SJSA1 (cell line): ENCODE data around the gene CLUH. TPM values are rescaled to one million over a fixed set of nuclear protein-coding genes. Genes with fewer than 3 reads are reported as not detected.

Experiments used
- DNase-seq, 2 experiments: peaks; one replicate each; pipeline ENCODE4 v3.0.0-alpha.2; 2015 to 2020; ENCODE audit warnings: low spot score in 2 of 2, low read depth in 1 of 2
- H3K27ac ChIP-seq: fragments of 250-450 bp; sonication (Bioruptor Pico); 2 replicates; pipeline ENCODE4 v1.5.1; 2020; ENCODE audit warnings: mild to moderate bottlenecking, moderate library complexity
- H3K27me3 ChIP-seq: fragments of 250-450 bp; sonication (Bioruptor Pico); replicated peaks from 2 replicates; pipeline ENCODE4 v1.5.1; 2020; ENCODE audit warnings: mild to moderate bottlenecking, moderate library complexity
- H3K36me3 ChIP-seq: fragments of 250-450 bp; sonication (Bioruptor Pico); 2 replicates; pipeline ENCODE4 v1.5.1; 2020; ENCODE audit warnings: mild to moderate bottlenecking
- H3K4me1 ChIP-seq: fragments of 250-450 bp; sonication (Bioruptor Pico); replicated peaks from 2 replicates; pipeline ENCODE4 v1.6.1; 2021; ENCODE audit warnings: mild to moderate bottlenecking
- H3K4me3 ChIP-seq: fragments of 250-450 bp; sonication (Bioruptor Pico); 2 replicates; pipeline ENCODE4 v1.5.1; 2020; ENCODE audit warnings: mild to moderate bottlenecking
- H3K9me3 ChIP-seq: fragments of 250-450 bp; sonication (Bioruptor Pico); replicated peaks from 2 replicates; pipeline ENCODE4 v1.5.1; 2020; ENCODE audit warnings: mild to moderate bottlenecking
- total RNA-seq: library from RNA; depleted of rRNA; stranded (reverse); fragments of >200 nt; shearing (Covaris generic); gene quantifications from 2 replicates; pipeline ENCODE4 v1.2.3, GENCODE V29; 2014

Gene CLUH
- total RNA-seq, 1 experiment from 2014 or later: 27.3 TPM

- H3K4me1 ChIP-seq: peaks cover 28% of the 10 kb centered on the region
- peak overlapping the region; percentile 69 for H3K4me3 ChIP-seq
- H3K27me3 ChIP-seq: no peaks in the 10 kb centered on the region
- no peak for DNase-seq
- no peak overlapping the region for H3K27ac ChIP-seq
- H3K36me3 ChIP-seq: 0 out of 2 replicates have a peak, but pooled peaks cover 6% of the 10 kb centered on the region
- H3K9me3 ChIP-seq: no peaks in the 10 kb centered on the region
Observed at GRCh38 chr17:2710071-2710802, 1.3 kb downstream of the CLUH start.

- Histone ChIP-seq H3K27ac (no peak overlapping the region), H3K4me3 (no peak overlapping the region), H3K9me3 (no peaks in the 10 kb centered on the region), H3K4me1 (peaks cover 31% of the 10 kb centered on the region), H3K36me3 (peaks cover 6% of the 10 kb centered on the region; the same call in 1 of the 2 replicates), H3K27me3 (no peaks in the 10 kb centered on the region)
- no peak for DNase-seq
Observed at GRCh38 chr17:2709183-2709661, 2.3 kb downstream of the CLUH start.

GRCh38 chr17:2708585-2709182 lies 2.9 kb downstream of the CLUH start:
- Histone ChIP-seq H3K36me3 (peaks cover 12% of the 10 kb centered on the region), H3K27ac (no peak overlapping the region), H3K4me3 (no peak overlapping the region), H3K4me1 (peaks cover 31% of the 10 kb centered on the region), H3K9me3 (no peaks in the 10 kb centered on the region), H3K27me3 (no peaks in the 10 kb centered on the region)
- no peak for DNase-seq

- Histone ChIP-seq H3K27me3 (no peaks in the 10 kb centered on the region), H3K36me3 (peaks cover 19% of the 10 kb centered on the region), H3K9me3 (no peaks in the 10 kb centered on the region), H3K4me1 (peaks cover 31% of the 10 kb centered on the region), H3K27ac (no peak overlapping the region), H3K4me3 (no peak overlapping the region)
- no peak for DNase-seq
Observed at GRCh38 chr17:2707721-2708584, 3.6 kb downstream of the CLUH start.

GRCh38 chr17:2706911-2707510 lies 4.6 kb downstream of the CLUH start:
- Histone ChIP-seq H3K27me3 (no peaks in the 10 kb centered on the region), H3K4me1 (peaks cover 27% of the 10 kb centered on the region), H3K36me3 (peaks cover 24% of the 10 kb centered on the region), H3K27ac (no peak overlapping the region), H3K4me3 (no peak overlapping the region), H3K9me3 (no peaks in the 10 kb centered on the region)
- no peak for DNase-seq

- peaks cover 24% of the 10 kb centered on the region for H3K4me1 ChIP-seq
- no peak overlapping the region for H3K4me3 ChIP-seq
- DNase-seq: no peak
- no peak overlapping the region for H3K27ac ChIP-seq
- H3K36me3 ChIP-seq: peaks cover 32% of the 10 kb centered on the region
- H3K9me3 ChIP-seq: no peaks in the 10 kb centered on the region
- H3K27me3 ChIP-seq: no peaks in the 10 kb centered on the region
Observed at GRCh38 chr17:2705888-2706795, 5.4 kb downstream of the CLUH start.

GRCh38 chr17:2705263-2705662 lies 6.3 kb downstream of the CLUH start:
- no peak overlapping the region for H3K27ac ChIP-seq
- H3K27me3 ChIP-seq: no peaks in the 10 kb centered on the region
- no peaks in the 10 kb centered on the region for H3K9me3 ChIP-seq
- no peak overlapping the region for H3K4me3 ChIP-seq
- peak; percentile 38 to 70 for DNase-seq
- H3K36me3 ChIP-seq: peaks cover 36% of the 10 kb centered on the region
- peaks cover 15% of the 10 kb centered on the region for H3K4me1 ChIP-seq

GRCh38 chr17:2704890-2705248 lies 6.7 kb downstream of the CLUH start:
- Histone ChIP-seq H3K36me3 (peaks cover 37% of the 10 kb centered on the region), H3K27me3 (no peaks in the 10 kb centered on the region), H3K27ac (no peak overlapping the region), H3K4me3 (no peak overlapping the region), H3K4me1 (peaks cover 11% of the 10 kb centered on the region), H3K9me3 (no peaks in the 10 kb centered on the region)
- no peak for DNase-seq

- Histone ChIP-seq H3K9me3 (no peaks in the 10 kb centered on the region), H3K36me3 (peaks cover 37% of the 10 kb centered on the region), H3K27me3 (no peaks in the 10 kb centered on the region), H3K27ac (no peak overlapping the region), H3K4me3 (no peak overlapping the region), H3K4me1 (peaks cover 11% of the 10 kb centered on the region)
- DNase-seq: no peak
Observed at GRCh38 chr17:2704031-2704889, 7.3 kb downstream of the CLUH start.

- Histone ChIP-seq H3K4me3 (no peak overlapping the region), H3K9me3 (no peaks in the 10 kb centered on the region), H3K27me3 (no peaks in the 10 kb centered on the region), H3K27ac (no peak overlapping the region), H3K36me3 (peaks cover 43% of the 10 kb centered on the region), H3K4me1 (peaks cover 11% of the 10 kb centered on the region)
- no peak for DNase-seq
Observed at GRCh38 chr17:2703606-2704005, 8.0 kb downstream of the CLUH start.

GRCh38 chr17:2703181-2703580 lies 8.4 kb downstream of the CLUH start:
- H3K4me3 ChIP-seq: no peak overlapping the region
- peaks cover 11% of the 10 kb centered on the region for H3K4me1 ChIP-seq
- H3K9me3 ChIP-seq: no peaks in the 10 kb centered on the region
- H3K27me3 ChIP-seq: no peaks in the 10 kb centered on the region
- no peak overlapping the region for H3K27ac ChIP-seq
- H3K36me3 ChIP-seq: peaks cover 47% of the 10 kb centered on the region
- DNase-seq: no peak
